C4-2B (cell line): ENCODE data around the gene SHOX.

Experiments
- CTCF ChIP-seq: fragments of 450-650 bp; conservative IDR thresholded peaks from 2 replicates; pipeline ENCODE4 v1.5.1; 2017; ENCODE audit warnings: mild to moderate bottlenecking
- ZFX ChIP-seq: fragments of 450-650 bp; IDR thresholded peaks from 2 replicates; pipeline ENCODE4 v1.6.1; 2017

- no peak for TF ChIP-seq CTCF
- no peak for TF ChIP-seq ZFX
These were observed 482 bp upstream of the SHOX start for GRCh38 chrX:630007-630611.
